ENCODE results near the gene CLSTN1. TPM values are rescaled to one million over a fixed set of nuclear protein-coding genes. Genes with fewer than 3 reads are reported as not detected.

The CLSTN1 gene
- polyA plus RNA-seq, 5 donors = 82.7 to 121 (median 94.8) TPM

DNA sequence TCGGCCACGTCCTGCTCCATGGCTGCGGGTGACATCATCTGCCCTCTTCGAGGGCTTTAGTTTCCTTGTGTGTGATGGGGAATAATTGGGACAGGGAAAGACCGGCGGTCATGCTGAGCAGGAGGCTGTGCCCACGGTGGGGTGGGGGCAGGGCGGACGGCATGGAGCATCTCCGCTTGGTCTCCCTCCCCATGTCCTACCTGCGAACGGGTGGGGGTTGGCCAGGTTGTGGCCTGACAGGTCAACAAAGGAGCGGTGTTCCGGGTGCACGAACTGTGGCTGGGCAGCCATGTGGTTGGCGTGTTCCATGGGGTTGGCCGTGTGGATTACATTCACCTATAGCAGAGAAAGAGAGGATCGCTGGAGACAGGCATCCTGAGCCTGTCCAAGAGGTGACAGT, 92.2 kb downstream of the CLSTN1 start:
- no peak for DNase-seq

DNA sequence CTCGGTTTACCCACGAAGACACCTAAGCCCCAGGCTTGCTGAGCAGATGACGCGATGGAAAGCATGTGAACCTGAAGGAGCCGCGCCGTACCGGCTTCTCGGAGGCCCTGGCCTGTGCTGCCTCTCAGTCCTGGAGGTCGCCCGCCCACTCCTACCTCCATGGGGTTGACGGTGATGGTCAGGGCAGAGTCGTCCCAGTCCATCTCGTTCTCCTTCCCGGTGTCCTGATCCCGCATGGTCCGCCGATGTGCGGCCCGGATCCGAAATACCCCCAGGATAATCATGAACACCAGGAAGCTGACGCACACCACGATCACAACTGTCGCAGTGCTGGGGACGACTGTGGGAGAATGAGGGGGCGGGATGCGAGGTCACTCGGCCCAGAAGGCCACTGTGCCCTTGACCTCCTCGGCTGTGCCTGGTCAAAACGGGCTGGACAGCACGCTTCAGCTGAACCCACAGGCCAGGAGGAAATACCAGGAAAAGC, 92.7 kb downstream of the CLSTN1 start:
- DNase-seq = no peak

DNA sequence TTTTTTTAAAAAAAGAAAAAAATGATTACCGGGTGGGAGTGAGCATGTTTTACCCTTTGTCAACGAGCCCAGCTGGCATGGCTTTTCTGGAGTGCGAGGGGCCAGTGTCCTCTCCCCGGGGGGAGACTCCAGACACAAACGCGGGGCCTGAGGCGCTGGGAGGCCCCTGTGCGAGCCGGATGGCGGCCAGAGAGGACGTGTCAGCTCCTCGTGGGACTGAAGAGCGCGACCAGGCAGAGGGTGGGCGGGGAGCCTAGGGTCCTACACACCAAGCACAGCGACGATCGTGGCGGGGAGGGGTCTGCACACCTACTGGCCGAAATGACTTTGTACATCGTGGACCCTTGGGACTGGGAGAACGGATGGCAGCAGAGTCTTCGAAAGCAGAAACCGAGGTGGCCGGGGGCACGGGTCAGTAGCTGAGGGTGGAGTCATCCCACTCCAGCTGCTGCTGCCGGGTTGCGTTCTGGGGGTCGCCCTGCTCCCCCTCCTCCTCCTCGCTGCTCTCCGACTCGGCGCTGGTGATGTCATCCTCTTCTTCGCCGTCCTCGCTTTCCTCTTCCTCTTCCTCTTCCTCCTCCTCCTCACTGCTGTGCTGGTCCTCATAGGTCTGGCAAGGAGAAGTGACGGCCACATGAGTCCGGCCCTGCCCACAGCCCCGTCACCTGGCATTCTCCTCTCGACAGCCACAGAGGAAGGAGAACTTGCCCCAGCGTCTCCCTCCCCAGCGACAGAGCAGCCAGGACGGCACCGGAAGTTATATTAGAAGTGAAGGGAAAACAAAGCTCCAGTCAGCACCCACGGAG, 93.5 kb downstream of the CLSTN1 start:
- DNase-seq = no peak

DNA sequence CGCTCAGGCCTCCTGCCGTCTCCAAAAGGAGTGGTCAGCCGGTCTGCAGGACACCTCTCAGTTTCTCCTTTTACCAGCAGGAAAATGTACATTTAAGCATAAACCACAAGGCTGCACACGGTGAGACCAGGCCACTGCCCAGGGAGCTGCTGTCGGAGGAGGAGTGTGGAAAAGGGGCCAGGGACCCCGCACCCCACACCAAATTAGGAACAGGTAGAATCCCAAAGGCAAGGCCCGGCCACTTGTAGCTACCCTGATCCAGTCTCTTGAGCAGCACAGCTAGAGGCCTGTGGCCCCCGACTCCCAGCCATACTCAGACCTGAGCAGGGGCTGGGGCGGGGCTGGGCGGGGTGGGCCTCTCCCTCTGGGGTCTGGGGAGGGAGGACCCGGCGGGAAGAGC, 94.2 kb downstream of the CLSTN1 start:
- DNase-seq = no peak

DNA sequence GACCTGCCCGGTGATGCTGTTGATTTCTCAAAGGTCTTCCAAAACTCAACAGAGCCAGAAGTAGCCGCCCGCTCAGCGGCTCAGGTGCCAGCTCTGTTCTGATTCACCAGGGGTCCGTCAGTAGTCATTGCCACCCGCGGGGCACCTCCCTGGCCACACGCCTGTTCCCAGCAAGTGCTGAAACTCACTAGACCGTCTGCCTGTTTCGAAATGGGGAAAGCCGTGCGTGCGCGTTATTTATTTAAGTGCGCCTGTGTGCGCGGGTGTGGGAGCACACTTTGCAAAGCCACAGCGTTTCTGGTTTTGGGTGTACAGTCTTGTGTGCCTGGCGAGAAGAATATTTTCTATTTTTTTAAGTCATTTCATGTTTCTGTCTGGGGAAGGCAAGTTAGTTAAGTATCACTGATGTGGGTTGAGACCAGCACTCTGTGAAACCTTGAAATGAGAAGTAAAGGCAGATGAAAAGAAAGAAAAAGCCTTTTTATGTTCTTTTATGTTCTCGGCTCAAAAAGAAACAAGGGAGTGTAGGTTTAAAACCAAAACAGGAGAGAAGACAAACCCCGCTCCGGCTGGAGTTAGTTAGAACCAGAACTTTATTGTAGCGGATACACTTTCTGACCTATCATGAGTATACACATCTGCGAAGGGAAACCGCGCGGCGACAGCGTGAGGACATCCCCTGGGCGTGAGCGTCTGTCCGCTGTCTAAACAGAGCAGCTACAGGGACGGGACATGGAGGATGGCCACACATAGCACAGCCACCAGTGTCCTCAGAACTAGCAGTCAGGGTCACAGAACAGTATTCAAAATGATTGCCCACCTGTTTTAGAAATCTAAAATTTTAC, 95.1 kb downstream of the CLSTN1 start:
- DNase-seq = no peak

DNA sequence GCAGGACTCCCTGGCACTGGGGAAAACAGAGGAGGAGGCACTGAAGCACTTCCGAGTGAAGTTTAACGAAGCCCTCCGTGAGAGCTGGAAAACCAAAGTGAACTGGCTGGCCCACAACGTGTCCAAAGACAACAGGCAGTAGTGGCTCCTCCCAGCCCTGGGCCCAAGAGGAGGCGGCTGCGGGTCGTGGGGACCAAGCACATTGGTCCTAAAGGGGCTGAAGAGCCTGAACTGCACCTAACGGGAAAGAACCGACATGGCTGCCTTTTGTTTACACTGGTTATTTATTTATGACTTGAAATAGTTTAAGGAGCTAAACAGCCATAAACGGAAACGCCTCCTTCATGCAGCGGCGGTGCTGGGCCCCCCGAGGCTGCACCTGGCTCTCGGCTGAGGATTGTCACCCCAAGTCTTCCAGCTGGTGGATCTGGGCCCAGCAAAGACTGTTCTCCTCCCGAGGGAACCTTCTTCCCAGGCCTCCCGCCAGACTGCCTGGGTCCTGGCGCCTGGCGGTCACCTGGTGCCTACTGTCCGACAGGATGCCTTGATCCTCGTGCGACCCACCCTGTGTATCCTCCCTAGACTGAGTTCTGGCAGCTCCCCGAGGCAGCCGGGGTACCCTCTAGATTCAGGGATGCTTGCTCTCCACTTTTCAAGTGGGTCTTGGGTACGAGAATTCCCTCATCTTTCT, 96.7 kb downstream of the CLSTN1 start:
- DNase-seq = no peak

DNA sequence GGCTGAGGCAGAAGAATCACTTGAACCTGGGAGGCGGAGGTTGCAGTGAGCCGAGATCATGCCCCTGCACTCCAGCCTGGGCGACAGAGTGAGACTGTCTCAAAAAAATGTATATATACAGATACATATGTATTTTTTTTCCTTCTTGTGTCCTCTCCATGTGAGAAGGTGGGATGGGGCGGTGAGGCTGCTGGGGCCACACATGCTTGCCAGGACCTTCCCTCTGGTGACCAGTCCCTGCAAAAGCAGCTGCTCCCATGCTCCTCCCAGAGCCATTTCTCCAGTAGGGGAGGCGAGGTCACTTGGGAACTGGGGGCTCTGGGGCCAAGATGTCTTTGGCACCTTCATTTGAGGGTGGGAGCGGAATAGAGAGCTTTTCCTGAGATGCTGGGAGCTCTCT, 97.4 kb downstream of the CLSTN1 start:
- DNase-seq = no peak

DNA sequence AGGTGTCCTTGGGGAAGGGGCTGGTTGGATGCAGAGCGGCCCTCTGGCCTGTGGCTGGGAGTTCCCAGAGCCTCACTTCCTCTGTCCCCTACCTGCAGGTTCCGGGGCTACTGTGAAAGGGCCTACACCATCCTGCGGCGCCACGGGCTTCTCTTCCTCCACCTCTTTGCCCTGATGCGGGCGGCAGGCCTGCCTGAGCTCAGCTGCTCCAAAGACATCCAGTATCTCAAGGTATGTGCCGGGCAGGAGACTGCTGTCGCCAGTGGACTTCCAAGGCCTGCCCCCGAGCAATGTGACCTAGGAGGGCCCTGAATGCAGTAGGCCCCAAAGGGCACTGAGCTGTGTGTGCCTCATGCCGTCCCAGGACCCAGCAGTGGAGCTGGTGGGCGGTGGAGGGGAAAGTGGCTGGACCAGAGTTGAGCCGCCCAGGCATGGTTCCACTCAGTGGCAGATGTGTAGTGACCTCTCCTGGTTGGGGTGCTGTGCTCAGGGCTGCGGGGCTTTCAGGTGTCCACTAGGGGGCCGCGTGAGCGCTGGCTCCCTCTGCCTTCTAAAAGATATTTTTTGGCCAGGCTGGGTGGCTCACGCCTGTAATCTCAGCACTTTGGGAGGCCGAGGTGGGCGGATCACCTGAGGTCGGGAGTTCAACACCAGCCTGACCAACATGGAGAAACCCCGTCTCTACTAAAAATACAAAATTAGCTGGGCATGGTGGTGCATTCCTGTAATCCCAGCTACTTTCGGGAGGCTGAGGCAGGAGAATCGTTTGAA, 98.9 kb downstream of the CLSTN1 start:
- DNase-seq = peak in 1 of 2 donors; percentile 14

DNA sequence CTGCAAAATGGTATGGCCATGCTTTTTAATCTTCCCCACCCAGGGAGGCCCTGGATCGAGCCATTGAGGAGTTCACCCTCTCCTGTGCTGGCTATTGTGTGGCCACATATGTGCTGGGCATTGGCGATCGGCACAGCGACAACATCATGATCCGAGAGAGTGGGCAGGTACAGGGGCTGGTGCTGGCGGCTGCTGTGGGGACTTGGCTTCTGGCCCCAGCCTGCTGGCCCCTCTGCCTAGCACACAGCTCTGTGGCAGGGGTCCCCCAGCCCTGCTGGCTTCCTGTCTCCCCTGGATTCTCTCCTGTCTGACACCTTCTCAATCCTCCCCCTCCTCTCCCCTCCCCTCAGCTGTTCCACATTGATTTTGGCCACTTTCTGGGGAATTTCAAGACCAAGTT, 99.8 kb downstream of the CLSTN1 start:
- DNase-seq = no peak

DNA sequence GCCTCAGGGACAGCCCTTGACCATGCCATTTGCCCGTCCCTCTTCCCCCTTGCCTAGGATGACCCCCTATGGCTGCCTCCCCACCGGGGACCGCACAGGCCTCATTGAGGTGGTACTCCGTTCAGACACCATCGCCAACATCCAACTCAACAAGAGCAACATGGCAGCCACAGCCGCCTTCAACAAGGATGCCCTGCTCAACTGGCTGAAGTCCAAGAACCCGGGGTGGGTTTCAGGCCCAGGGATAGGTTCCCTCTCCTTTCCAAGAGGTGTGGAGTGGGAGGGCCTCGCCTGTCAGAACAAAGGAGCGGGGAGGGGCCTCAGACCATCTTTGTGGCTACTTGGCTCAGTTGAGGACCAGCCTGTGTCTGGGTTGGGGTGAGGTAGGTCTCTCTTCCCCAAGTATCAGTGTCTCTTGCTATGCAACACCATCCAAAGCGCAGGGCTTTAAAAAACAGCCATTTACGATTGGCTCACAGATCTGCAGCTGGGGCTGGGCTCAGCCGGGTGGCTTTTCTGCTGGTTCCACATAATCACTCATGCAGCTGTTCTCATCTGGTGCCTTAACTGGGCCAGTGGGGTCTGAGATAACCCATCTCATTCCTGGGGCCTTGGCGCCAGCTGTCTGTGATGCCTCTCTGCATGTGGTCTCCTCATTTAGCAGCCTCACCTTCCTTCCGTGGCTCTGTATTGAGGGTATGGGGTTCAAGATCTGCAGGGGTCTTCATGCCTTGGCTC, 100.5 kb downstream of the CLSTN1 start:
- no peak for DNase-seq

DNA sequence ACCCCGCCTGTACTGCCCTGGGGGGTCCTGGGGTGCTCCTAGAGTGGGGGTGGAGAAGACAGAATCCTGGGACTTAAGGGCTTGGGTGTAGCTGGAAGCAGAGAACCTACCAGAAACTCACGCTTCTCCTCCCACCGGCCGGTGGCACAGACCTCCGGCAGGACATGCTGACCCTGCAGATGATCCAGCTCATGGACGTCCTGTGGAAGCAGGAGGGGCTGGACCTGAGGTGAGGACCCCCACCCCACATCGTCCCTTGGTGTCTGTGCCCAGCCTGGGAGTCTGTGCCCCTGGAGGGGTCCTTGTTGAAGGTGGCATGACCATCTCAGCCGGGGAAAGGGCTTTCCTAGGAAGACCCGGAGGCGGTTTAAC, 101.4 kb downstream of the CLSTN1 start:
- DNase-seq = no peak

DNA sequence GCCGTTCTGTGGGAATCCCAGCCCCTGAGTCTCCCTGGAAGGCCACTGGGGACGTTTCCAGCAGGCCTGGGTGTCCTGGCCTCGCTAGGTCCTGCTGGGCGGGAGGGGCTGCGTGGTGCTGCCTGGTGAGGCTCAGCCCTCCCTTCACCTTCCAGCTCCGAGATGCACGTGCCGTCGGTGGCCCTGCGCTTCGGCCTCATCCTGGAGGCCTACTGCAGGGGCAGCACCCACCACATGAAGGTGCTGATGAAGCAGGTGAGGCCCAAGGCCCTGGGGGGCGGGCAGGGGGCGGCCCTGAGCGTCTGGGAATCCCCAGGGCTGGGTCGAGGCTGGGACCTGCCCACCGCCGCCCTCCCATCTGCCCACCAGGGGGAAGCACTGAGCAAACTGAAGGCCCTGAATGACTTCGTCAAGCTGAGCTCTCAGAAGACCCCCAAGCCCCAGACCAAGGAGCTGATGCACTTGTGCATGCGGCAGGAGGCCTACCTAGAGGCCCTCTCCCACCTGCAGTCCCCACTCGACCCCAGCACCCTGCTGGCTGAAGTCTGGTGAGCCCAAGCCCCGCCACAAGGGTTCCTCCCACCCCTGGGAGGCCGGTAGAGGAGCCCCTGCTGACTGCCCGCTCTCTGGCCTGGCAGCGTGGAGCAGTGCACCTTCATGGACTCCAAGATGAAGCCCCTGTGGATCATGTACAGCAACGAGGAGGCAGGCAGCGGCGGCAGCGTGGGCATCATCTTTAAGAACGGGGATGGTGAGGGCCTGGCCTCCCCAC, 102.0 kb downstream of the CLSTN1 start:
- no peak for DNase-seq

DNA sequence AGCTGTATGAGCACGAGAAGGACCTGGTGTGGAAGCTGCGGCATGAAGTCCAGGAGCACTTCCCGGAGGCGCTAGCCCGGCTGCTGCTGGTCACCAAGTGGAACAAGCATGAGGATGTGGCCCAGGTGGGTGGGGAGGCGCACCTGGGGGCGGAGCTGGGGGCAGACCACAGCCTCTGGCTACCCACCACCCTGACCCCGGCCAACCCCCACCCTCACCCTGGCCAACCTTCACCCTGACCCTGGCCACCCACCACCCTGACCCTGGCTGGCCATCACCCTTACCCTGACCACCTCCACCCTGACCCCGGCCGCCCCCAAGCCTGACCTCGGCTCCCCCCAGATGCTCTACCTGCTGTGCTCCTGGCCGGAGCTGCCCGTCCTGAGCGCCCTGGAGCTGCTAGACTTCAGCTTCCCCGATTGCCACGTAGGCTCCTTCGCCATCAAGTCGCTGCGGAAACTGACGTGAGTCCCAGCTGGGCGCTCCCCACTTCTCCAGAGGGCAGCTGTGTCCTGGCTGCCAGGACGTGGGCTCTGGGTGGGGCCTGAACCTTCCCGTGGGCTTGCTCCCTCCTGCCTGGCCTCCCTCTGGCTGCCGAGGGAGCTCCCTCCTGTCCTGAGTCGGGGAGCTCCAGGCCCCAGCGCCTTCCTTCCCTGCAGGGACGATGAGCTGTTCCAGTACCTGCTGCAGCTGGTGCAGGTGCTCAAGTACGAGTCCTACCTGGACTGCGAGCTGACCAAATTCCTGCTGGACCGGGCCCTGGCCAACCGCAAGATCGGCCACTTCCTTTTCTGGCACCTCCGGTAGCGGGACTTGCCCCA, 102.8 kb downstream of the CLSTN1 start:
- no peak for DNase-seq

DNA sequence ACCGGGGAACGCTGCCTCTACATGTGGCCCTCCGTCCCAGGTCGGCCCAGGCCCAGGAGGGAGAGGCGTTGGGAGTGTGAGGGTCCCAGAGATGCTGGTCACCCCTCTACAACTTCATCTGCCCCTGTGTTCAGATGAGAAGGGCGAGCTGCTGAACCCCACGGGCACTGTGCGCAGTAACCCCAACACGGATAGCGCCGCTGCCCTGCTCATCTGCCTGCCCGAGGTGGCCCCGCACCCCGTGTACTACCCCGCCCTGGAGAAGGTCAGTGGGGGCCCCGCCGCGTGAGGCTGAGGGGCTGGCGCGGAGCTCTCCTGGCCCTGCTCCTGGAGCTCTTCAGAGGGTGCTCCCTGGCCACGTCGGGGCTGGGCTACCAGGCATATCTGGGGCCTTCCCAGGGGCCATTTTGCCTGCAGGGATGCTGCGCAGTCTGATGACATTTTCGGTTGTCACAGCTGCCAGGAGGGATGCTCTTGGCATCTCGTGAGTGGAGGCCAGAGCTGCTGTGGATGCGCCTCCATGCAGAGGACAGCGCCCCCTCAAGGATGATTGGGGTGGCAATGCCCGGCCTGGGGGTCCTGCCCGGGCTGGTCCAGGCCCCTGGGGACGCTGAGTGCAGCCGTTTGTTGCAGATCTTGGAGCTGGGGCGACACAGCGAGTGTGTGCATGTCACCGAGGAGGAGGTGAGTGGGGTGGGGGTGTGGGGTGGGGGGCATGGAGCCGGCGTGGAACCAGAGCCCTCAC, 103.6 kb downstream of the CLSTN1 start:
- DNase-seq = no peak

DNA sequence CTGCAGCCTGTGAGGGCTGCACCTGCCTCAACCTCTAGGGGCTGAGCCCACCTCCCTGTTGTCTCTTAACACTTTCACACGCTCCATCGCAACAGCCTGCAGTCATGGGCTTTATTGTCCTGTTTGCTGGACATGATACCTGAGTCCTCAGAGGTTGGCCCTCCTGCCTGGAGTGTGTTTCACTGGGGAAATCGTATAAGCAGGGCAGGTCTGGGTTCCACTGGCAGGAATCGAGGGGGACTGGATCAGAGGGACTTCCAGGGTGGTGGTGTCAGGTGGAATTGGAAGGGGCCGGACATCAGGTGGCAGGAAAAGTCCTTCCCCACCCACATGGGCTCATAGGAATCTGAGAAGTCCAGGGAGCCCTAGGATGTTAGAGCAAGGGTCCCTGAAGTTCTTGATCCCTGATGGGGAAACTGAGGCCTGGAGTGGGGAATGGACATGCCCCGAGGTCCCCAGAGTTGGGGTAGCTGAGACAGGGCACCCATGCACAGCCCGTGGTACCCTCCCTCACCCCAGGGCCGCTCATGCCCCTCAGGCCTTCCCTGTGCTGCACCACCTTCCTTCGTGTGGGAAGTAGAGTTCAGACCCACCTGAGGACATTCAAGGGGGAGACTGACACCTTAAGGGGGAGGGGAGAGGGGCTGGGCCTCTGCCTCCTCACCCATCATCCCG, 105.6 kb downstream of the CLSTN1 start:
- no peak for DNase-seq

DNA sequence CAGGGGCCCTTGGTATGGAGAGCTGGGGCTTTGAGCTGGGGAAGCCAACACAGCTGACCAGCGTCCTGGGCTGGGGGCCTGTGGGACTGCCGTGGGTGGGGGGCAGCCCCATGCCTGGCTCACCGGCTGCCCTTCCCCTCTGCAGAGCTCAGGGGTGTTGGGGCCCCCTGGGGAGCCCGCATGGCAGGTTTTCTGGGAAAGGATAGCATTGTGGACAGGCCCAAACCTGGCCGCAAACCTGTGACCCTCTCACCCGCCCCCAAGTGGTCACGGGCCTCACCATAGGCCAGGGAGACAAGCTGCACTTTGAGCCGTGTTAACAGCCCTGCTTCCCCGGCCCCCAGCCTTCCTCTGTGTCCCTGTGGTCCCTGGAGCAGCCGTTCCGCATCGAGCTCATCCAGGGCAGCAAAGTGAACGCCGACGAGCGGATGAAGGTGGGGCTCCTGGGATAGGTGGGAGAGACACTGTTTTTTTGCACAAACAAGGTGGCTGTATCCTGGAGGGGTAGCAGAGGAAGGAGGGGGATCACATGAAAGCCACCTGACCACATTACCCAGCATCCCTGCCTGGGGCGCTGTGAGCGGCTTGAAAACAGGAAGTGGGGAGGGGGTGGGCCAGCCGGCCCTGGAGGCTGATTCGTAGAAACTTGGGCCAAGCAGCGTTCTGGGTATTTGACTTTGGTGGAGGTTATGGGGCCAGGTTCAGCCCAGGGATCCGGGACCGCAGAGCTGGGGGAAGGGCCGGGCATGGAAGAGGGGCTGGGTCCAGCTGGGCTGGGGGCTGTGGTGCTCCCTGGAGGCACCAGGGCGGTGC, 106.4 kb downstream of the CLSTN1 start:
- peak; percentile 28 to 53 for DNase-seq

Measured in right lung (tissue), 5 donors.